Body of pancreas (tissue), 4 donors: ENCODE measurements around the gene NCL.

Source experiments
- POLR2A ChIP-seq, 3 donors: fragments of 450-650 bp; IDR thresholded peaks; one replicate each; pipeline ENCODE4 v1.6.1; 2016; ENCODE audit warnings: antibody characterized with exemption in 3 of 3, mild to moderate bottlenecking in 2 of 3
- TF ChIP-seq, protein P1 (sequence below), 7 experiments: fragments of 450-650 bp in 4 of 7; fragments of 200-600 bp in 3 of 7; sonication (generic) in 3 of 7; IDR thresholded peaks; one replicate each; pipeline ENCODE4 v1.5.1; 2016 to 2019; ENCODE audit warnings: antibody characterized with exemption in 7 of 7

GRCh38 chr2:231488331-231488730 is 24.0 kb upstream of the NCL start:
- TF ChIP-seq, protein P1, sequence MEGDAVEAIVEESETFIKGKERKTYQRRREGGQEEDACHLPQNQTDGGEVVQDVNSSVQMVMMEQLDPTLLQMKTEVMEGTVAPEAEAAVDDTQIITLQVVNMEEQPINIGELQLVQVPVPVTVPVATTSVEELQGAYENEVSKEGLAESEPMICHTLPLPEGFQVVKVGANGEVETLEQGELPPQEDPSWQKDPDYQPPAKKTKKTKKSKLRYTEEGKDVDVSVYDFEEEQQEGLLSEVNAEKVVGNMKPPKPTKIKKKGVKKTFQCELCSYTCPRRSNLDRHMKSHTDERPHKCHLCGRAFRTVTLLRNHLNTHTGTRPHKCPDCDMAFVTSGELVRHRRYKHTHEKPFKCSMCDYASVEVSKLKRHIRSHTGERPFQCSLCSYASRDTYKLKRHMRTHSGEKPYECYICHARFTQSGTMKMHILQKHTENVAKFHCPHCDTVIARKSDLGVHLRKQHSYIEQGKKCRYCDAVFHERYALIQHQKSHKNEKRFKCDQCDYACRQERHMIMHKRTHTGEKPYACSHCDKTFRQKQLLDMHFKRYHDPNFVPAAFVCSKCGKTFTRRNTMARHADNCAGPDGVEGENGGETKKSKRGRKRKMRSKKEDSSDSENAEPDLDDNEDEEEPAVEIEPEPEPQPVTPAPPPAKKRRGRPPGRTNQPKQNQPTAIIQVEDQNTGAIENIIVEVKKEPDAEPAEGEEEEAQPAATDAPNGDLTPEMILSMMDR (IDR thresholded peaks at IDR 0.05): no peak
- no peak for TF ChIP-seq POLR2A (IDR thresholded peaks at IDR 0.05)
